ENCODE results near the gene CYFIP1.

CYFIP1 gene

DNA sequence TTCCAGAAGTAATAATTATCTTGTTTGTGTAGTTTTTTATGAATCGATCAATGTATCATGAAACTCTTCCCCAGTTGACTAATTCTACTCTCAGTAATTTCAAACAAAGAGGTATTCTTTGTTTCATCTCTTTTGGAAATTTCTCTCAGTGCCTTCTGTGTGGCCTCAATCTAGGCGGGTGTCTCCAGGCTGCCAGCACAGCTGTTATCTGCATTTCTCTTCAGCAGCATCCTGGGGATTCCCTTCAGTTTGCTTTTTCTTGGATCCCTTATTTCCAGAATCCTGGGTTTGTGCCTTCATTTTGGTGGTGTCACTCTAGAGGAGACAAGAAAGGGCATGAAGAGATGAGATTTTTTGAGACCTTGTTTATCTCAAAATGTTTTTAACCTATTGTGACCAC is 119.0 kb downstream of the CYFIP1 start:
- no peak for DNase-seq

GRCh38 chr15:22856659-22857058 is 123.5 kb downstream of the CYFIP1 start:
- DNase-seq = no peak

GRCh38 chr15:22855791-22856190 is 124.4 kb downstream of the CYFIP1 start:
- no peak for DNase-seq

DNA sequence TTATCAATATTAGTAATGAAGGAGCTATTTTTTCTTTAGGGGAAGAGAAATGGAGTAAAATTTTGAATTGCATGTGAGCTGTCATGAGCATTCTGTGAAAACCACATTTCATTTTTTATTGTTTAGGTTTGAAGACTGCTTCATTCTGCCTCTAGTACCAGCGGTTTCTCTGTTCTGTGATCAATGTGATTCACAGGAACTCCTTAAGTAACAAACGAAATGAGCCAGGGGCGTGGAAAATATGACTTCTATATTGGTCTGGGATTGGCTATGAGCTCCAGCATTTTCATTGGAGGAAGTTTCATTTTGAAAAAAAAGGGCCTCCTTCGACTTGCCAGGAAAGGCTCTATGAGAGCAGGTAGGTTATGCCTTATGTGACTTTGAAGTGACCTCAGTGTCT is 128.7 kb downstream of the CYFIP1 start:
- DNase-seq = no peak

GRCh38 chr15:22850055-22850454 is 130.1 kb downstream of the CYFIP1 start:
- no peak for DNase-seq

- DNase-seq = no peak
Observed at GRCh38 chr15:22846073-22846472, 134.1 kb downstream of the CYFIP1 start.

DNA sequence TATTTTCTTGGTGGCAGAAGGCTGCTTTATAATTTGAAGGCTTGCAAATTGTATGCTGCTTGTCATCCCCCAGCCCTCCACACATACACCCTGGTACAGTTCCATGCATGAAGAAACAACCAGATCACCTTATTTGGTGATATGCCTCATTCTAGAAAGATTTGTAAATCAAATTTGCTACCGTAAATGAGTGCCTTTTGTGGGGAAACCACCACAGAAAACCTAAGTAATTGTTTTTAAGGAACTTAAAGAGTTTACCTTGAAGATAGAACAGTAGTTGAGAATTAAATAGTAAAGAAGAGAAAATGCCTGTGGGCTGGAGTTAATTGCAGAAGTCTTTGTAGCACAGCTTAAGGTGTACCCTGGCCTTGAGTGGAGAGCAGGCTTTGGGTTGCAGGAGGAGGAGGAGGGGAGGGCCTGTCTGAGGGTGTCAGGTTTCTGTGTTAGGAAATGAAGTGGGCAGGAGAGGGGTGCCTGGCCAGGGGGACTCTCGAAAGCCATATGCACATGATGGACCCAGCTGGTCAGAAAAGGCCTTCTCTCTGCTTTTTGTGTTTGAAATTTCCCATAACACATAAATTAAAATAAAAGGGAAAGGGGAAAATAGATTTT is 134.8 kb downstream of the CYFIP1 start:
- peak; percentile 12 for DNase-seq

- DNase-seq = no peak
Observed at GRCh38 chr15:22844421-22845288, 135.5 kb downstream of the CYFIP1 start.

DNA sequence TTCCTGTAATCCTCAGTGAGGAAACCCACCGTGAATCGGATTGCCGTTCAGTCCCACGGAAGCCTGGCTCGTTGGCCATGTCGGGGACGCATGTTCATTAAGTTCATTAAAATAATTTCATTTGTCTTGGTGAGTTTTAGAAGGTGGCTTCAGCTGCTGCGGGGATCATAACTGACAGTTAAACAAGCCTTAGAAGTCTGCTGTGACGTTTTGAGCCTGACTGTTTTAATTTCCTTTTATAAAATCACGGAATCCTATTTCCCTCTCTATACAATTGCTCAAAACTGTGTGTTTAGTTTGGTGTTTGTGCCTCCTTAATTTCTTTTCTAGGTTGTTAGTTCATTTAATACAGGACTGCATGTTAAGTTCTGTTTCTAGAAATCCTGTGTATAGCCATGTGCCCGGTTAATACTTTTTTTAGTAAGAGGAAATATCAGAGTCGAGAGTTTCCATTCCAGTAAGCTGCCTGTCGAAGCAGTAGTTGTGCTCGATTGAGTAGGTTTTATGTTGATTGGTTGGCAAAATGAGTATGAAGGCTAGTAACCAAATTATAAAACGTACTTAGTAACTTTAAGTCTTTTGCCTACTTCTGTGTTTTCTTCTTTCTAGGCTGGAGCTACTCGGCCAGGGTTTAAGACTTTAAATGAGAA is 141.0 kb downstream of the CYFIP1 start:
- peak; percentile 41 for DNase-seq

GRCh38 chr15:22838292-22839042 is 141.7 kb downstream of the CYFIP1 start, which contains the start of gene NIPA2:
TSS of gene NIPA2 (plus strand) at chr15:22838666. CDS start at chr15:22851732, 13,066 bp downstream.
- DNase-seq = peak; percentile 99

- DNase-seq = no peak
Observed at GRCh38 chr15:22831473-22831872, 148.7 kb downstream of the CYFIP1 start.

DNA sequence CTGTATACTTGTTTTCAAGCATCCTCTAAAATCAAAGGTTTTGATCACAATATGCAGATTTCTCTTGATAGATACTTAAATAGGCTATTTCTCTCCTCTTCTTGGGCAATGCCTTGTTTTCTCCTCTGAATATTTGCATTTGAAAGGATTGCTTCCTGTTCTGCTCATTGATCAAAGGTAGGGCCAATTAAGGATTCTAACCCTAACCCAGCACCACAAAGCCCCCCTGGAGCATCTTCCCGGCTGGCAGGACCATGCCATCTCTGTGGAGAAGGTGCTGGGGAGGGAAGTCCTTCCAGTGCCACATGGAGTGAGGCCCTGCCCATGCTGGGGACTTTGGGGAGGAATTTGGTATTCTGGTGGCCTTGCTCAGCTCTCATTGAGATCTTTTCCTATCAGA is 153.0 kb downstream of the CYFIP1 start:
- no peak for DNase-seq

DNA sequence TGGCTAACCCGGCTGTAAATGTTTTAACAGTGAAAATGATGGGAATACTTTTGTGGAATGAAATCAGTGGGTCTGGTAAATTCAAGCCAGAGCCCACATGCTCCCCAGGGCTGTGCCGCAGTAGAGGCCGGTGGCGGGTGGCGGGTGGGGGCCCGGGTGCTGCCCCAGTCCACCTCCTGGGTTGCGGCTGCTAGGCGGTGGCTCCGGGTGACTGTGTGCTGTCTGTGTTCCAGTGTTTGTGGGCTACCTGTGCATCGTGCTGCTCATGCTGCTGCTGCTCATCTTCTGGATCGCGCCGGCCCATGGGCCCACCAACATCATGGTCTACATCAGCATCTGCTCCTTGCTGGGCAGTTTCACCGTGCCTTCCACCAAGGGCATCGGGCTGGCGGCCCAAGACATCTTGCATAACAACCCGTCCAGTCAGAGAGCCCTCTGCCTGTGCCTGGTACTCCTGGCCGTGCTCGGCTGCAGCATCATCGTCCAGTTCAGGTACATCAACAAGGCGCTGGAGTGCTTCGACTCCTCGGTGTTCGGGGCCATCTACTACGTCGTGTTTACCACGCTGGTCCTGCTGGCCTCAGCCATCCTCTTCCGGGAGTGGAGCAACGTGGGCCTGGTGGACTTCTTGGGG is 156.6 kb downstream of the CYFIP1 start:
- DNase-seq = no peak

GRCh38 chr15:22819651-22820050 is 160.5 kb downstream of the CYFIP1 start:
- no peak for DNase-seq

All from eye (tissue), 1 donor.